Mesodermal cell (in vitro differentiated cells): Measurements from ENCODE around the gene GAMT.

ENCODE experiments used
- H3K27ac ChIP-seq: 2 replicates; pipeline ENCODE4 v1.7.0; 2013; ENCODE audit warnings: mild to moderate bottlenecking, low read depth, low read length, moderate library complexity; ENCODE audit not compliant: severe bottlenecking
- H3K36me3 ChIP-seq: 2 replicates; pipeline ENCODE4 v1.7.1; 2013; ENCODE audit warnings: mild to moderate bottlenecking, low read length, moderate library complexity; ENCODE audit not compliant: control insufficient read depth, insufficient read depth
- H3K4me1 ChIP-seq: one replicate; pipeline ENCODE4 v1.7.1; 2013; ENCODE audit warnings: mild to moderate bottlenecking, low read length; ENCODE audit not compliant: insufficient read depth, control insufficient read depth, poor library complexity, severe bottlenecking
- H3K4me3 ChIP-seq: 2 replicates; pipeline ENCODE4 v1.7.0; 2013; ENCODE audit warnings: low read length, control low read depth, mild to moderate bottlenecking; ENCODE audit not compliant: insufficient read depth, poor library complexity, severe bottlenecking; ENCODE audit errors: extremely low read depth
- H3K9me3 ChIP-seq: 2 replicates; pipeline ENCODE4 v1.7.1; 2013; ENCODE audit warnings: mild to moderate bottlenecking, low read length, moderate library complexity; ENCODE audit not compliant: control insufficient read depth
- WGBS, 2 experiments: methylation state at CpG; one replicate each; pipeline ENCODE4 v1.1.5; 2013; ENCODE audit warnings: missing lambda C conversion rate in 2 of 2; ENCODE audit not compliant: insufficient coverage in 2 of 2; 5-methylcytosine and 5-hydroxymethylcytosine counted together

The GAMT gene

DNA sequence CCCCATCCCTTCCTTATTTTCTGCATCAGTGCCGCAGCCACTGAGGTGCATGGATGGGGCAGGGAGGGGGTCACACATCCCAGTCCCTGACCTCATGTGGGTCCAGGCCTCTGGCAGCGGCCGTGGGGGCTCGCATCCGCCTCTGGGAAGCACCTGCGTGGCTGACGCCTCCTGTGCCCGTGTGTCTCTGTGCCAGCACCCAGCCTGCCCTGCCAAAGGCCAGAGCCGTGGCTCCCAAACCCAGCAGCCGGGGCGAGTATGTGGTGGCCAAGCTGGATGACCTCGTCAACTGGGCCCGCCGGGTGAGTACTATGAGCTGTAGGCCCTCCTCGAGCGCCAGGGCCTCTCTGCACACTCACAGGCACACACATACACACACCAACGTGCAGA, 12.7 kb downstream of the GAMT start:
- WGBS, 2 experiments: 92 to 94% methylated on average over 15 to 17 of the region's 17 CpGs
- H3K27ac ChIP-seq: no peak overlapping the region
- H3K4me3 ChIP-seq: no peak overlapping the region

DNA sequence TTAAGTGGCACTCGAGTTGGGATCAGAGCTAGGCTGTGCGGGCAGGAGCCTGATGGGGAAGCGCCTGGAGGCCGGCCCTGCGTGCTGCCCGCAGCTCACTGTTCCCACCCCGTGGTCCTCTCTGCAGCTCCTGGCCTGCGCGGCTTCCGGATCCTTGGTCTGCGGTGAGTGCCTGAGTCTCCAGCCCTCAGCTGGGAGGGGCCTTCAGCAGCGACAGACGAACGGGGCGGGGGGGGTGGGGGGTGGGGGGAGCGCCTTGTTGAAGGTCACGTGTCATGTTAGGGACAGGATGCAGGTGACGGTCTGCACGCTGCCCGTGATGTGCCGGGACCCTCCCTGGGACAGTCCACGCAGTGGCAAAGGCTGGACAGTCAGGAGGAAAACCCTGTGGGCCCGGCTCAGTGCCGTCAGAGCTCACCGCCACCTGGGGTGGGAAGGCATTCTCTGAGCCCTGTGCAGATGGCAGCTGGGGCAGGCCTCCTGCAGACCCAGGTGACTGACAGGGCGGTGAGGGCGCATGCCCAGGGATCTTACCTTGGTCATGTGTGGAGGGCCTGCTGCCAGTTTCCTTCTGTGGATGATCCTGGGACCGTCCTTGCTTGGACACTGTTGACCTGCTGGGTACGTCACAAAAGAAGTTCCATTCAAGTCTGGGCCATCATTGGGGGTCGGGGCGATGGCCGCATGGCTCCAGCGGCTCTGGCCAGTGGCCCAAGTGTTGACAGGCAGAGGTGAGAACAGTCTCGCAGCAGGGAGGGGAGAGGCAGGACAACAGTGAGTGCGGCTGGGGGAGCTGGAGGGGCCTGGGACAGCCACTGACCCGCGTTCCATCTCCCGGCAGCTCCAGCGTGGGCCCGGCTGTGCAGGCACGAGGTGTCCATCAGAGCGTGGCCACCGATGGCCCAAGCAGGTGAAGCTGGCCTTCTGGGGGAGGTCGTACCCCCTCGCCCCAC, 13.4 kb downstream of the GAMT start:
- Histone ChIP-seq H3K4me1 (no peaks in the 10 kb centered on the region), H3K9me3 (no peaks in the 10 kb centered on the region), H3K27ac (no peak overlapping the region), H3K4me3 (no peak overlapping the region), H3K36me3 (peaks cover 36% of the 10 kb centered on the region)
- 86 to 95% methylated on average over 22 to 33 of the region's 45 CpGs for WGBS, 2 experiments

More for the DNA sequence above, 12.7 kb downstream of the GAMT start:
- peaks cover 41% of the 10 kb centered on the region for H3K36me3 ChIP-seq
- no peaks in the 10 kb centered on the region for H3K4me1 ChIP-seq
- no peaks in the 10 kb centered on the region for H3K9me3 ChIP-seq

DNA sequence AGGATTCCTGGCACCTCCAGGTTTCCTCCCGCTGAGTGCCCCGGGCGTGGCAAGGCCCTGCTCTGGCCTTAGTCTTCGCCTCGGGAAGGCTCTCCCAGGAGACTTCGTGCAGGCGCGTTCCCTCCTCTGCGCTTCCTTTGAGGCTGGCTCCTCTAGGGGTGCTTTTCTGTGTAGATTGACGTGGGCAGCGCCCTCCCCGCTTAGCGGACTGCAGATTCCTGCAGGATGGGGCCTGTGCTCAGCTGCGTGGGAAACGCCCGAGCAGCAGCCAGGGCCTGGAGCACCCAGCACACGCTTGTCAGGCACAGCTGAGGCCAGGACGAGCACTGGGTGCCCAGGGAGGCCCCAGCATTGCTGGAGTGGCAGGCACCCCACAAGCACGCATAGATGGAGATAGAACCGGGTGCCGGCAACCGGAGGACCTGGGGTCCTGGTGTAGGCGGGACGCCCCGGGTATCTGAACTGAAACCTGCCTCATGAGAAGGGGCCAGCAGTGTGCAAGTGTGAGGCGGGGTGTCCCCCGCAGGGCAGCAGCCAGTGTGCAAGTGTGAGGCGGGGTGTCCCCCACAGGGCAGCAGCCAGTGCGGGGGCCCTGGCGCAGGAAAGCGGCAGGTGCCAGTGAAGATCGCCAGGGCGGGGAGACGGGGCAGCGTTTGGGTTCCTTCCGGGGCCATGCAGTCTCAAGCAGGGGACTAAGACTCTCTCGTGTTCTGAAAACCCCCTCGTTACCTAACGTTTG, 14.2 kb downstream of the GAMT start:
- no peak overlapping the region for H3K27ac ChIP-seq
- no peak overlapping the region for H3K4me3 ChIP-seq
- no peaks in the 10 kb centered on the region for H3K9me3 ChIP-seq
- no peaks in the 10 kb centered on the region for H3K4me1 ChIP-seq
- H3K36me3 ChIP-seq: peaks cover 28% of the 10 kb centered on the region
- 95% methylated on average over 33 to 36 of the region's 39 CpGs for WGBS, 2 experiments

DNA sequence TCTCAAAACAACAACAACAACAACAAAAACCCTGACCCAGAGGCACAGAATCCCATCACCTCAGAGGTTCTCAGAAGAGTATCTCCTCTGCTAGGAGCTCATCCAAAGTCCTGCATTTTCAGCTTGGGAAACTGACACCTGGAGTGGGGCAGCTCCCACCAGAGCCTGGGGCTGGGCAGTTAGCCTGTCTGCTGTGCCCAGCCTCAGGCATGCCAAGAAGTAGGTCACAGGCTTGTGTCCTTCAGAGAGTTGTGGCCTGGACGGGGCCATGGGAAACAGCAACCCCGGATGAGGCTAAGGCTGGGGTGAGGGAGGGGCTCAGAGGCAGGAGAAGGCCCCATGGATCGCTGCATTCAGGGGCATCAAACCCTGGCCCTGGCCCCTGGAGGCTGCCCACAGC, 15.5 kb downstream of the GAMT start:
- no peak overlapping the region for H3K27ac ChIP-seq
- no peak overlapping the region for H3K4me3 ChIP-seq
- H3K4me1 ChIP-seq: peaks cover 5% of the 10 kb centered on the region
- 50 to 94% methylated on average over 2 to 3 of the region's 3 CpGs for WGBS, 2 experiments
- H3K36me3 ChIP-seq: peaks cover 20% of the 10 kb centered on the region
- no peaks in the 10 kb centered on the region for H3K9me3 ChIP-seq

DNA sequence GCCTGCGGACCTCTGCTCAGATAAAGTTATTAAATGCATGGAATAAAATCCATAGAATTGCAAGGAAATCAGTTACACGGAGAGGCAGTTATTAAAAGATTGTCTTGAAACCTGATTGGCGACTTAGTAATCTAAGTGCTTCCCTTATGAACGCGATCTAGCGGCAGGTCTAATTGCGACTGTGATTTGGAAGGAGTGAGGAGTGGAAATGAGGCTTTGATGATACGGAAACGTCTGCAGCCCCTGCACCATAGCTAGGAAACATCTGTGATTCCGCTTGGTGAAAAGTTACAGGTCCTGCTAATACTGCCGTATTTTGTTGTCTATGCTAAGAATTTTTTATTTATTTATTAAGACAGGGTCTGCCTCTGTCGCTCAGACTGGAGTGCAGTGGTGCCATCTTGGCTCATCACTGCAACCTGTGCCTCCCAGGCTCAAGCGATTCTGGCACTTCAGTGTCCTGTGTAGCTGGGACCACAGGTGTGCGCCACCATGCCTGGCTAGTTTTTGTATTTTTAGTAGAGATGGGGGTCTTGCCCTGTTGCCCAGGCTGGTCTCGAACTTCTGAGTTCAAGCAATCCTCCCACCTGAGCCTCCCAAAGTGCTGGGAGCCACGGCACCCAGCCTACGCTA, 16.7 kb downstream of the GAMT start:
- WGBS, 2 experiments: 47 to 62% methylated on average over 12 to 15 of the region's 17 CpGs
- Histone ChIP-seq H3K9me3 (no peaks in the 10 kb centered on the region), H3K4me3 (peak overlapping the region; percentile 86), H3K36me3 (peaks cover 11% of the 10 kb centered on the region), H3K27ac (no peak overlapping the region), H3K4me1 (peaks cover 5% of the 10 kb centered on the region)

DNA sequence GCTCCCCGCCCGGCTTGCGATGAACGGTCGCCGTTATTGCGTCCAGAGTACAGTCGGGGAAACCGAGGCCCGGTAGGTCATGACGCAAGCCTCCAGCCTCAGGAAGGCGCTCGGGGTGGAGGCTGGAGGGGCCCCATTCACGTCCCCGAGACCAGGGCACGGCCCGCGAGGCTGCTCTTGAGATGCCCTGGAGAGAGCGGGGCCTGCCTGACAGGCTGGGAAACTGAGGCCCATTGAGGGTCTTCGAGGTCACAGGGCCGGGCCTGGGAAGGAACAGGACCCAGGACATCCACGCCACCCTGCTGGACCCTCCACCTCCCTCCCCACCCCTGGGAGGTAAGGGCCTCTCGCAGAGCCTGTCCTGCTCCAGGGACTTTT, 17.3 kb downstream of the GAMT start:
- Histone ChIP-seq H3K9me3 (no peaks in the 10 kb centered on the region), H3K36me3 (peaks cover 6% of the 10 kb centered on the region), H3K27ac (peak overlapping the region; percentile 76), H3K4me3 (peak overlapping the region; percentile 86), H3K4me1 (peaks cover 5% of the 10 kb centered on the region)
- 1 to 2% methylated on average over 23 of the region's 23 CpGs for WGBS, 2 experiments

DNA sequence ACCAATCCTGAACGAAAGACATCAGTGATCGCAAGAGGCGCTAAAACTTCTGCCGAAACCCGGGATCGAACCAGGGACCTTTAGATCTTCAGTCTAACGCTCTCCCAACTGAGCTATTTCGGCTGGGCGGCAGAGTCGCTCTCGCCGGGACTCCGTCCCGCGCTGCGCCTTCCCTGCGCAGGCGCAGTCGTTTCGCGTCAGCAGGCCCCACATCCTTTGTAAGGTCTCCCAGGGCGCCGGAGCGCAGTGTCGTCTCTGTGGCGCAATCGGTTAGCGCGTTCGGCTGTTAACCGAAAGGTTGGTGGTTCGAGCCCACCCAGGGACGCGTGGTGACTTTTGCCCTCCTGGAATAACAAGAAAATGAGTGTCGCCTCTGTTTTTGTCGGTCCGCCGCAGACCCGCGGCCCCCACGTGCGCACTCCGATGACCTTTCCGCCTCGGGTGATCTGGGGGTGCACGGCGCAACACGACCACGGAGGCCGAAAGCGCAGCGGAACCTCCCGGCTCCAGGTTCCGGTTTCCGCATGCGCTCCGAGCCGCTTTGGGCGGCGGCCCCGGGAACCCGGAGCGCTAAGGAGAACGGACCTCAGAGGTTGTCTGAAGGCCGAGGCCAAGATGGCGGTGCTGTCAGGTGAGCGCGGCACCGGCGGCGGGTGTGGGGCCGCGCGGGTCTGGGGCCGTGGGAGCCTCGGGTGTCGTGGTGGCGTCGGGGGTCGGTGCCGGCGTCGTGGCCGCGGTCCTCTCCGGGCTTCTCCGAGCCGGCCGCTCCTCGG, 17.8 kb downstream of the GAMT start, which contains the start of gene NDUFS7:
TSS of gene NDUFS7 (plus strand) at position 596 of the 773 bp plus-strand sequence. CDS start at position 616, 20 bp downstream.
- H3K9me3 ChIP-seq: no peaks in the 10 kb centered on the region
- H3K27ac ChIP-seq: peak within 1 kb of the TSS; percentile 76
- peaks cover 5% of the 10 kb centered on the region for H3K4me1 ChIP-seq
- 0% methylated on average over 74 to 86 of the region's 90 CpGs for WGBS, 2 experiments
- H3K4me3 ChIP-seq: peak within 1 kb of the TSS; percentile 86
- H3K36me3 ChIP-seq: peaks cover under 1% of the 10 kb centered on the region

DNA sequence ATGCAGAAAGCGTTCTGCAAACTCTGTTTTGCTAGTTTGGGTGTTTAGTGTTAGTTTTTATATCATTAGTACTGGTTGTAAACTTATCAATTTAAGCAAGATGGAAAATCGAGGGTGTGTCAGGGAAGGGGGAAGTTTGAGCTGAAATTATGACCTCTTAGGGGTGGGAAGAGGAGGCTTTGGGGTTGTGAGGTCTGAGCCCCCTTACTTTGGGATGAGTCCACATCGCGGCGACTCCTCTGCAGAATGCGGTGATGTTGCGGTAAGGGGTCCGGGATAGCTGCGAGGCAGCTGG, 18.4 kb downstream of the GAMT start:
- Histone ChIP-seq H3K36me3 (no peaks in the 10 kb centered on the region), H3K4me3 (no peak overlapping the region), H3K9me3 (no peaks in the 10 kb centered on the region), H3K27ac (no peak overlapping the region), H3K4me1 (peaks cover 5% of the 10 kb centered on the region)
- WGBS, 2 experiments: 22% methylated on average over 9 of the region's 9 CpGs

DNA sequence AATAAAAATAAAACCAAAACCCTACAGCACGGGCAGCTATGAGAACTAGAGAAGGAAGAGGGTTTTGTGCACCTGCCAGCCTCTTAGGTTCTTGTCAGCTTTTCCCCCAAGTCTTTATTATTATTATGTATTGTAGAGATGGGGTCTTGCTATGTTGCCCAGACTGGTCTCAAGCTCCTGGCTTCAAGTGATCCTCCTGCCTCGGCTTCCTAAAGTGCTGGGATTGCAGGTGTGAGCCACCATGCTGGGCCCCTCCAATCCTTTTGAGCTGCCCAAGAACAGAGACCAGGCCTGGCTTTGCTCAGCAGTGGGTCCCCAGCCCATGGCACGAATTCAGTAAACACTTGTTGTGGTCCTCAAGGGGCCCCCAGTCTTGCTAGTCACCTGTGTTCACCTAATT, 19.1 kb downstream of the GAMT start:
- Histone ChIP-seq H3K36me3 (peaks cover 6% of the 10 kb centered on the region), H3K27ac (no peak overlapping the region), H3K4me3 (no peak overlapping the region), H3K9me3 (no peaks in the 10 kb centered on the region), H3K4me1 (peaks cover 5% of the 10 kb centered on the region)
- 93 to 95% methylated on average over 2 of the region's 3 CpGs for WGBS, 2 experiments

DNA sequence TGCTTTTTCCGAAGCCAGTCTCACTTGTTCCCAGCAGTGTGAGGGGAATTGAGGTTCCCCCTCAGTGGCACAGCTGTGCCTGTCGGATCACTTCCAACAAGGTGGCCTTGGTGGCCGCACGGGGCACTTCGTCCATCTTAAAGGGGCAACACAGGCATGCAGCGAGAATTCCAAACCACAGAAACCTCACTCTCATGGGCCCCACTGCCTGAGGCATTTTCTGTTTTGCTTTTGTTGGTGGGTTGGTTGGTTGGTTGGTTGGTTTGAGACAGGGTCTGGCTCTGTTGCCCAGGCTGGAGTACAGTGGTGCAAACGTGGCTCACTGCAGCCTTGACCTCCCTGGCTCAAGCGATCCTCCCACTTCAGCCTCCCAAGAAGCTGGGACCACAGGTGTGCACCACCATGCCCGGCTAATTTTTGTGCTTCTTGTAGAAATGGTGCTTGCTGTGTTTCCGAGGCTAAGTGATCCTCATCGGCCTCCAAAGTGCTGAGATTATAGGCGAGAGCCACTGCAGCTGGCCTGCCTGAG, 21.3 kb downstream of the GAMT start:
- WGBS, 2 experiments: 88% methylated on average over 7 to 12 of the region's 12 CpGs
- peaks cover 5% of the 10 kb centered on the region for H3K4me1 ChIP-seq
- H3K4me3 ChIP-seq: no peak overlapping the region
- no peak overlapping the region for H3K27ac ChIP-seq
- no peaks in the 10 kb centered on the region for H3K9me3 ChIP-seq
- H3K36me3 ChIP-seq: peaks cover 16% of the 10 kb centered on the region
